ENCODE measurements around the gene PGM2.

DNA sequence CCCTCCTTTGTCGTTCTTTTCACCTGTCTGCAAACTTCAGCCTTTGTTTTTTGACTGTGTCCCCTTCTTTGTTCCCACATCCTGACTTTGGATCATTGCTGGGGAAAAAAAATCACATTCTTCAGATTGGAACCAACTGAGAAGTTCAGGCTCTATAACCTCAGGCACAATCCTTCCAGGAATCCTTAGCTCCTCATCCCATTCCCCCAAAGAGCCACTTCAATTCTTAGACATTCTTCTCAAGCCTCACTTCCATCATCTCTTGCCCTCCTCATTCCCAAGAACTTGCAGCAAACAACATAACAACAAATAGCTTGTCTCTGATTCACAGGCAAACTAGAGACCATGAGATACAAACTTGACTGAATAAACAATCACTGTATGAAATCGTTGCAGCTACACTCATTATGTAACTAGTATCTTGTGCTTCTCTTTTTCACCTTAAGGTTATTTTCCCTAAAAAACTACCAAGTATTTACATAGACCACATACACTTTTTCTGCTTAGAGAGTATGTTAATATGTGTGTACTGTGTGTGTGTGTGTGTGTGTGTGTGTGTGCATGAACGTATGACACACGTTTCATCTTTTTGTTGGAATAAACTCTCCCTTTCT lies 26.4 kb upstream of the PGM2 start:
- TF ChIP-seq, protein P1, sequence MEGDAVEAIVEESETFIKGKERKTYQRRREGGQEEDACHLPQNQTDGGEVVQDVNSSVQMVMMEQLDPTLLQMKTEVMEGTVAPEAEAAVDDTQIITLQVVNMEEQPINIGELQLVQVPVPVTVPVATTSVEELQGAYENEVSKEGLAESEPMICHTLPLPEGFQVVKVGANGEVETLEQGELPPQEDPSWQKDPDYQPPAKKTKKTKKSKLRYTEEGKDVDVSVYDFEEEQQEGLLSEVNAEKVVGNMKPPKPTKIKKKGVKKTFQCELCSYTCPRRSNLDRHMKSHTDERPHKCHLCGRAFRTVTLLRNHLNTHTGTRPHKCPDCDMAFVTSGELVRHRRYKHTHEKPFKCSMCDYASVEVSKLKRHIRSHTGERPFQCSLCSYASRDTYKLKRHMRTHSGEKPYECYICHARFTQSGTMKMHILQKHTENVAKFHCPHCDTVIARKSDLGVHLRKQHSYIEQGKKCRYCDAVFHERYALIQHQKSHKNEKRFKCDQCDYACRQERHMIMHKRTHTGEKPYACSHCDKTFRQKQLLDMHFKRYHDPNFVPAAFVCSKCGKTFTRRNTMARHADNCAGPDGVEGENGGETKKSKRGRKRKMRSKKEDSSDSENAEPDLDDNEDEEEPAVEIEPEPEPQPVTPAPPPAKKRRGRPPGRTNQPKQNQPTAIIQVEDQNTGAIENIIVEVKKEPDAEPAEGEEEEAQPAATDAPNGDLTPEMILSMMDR (IDR thresholded peaks at IDR 0.05): no peak
- TF ChIP-seq POLR2A (IDR thresholded peaks at IDR 0.05): no peak
- TF ChIP-seq POLR2AphosphoS5 (IDR thresholded peaks at IDR 0.05): no peak
- no peak for TF ChIP-seq EP300 (IDR thresholded peaks at IDR 0.05)

Measured in sigmoid colon (tissue), 4 donors.